SIG-M5 treated with dmso at 0.1 percent for 504 hours (cell line): Measurements from ENCODE around the gene HSD17B1.

Experiments used
- DNase-seq: peaks from one replicate; lab custom pipeline; 2025; ENCODE audit not compliant: unreplicated experiment; lab: John Stamatoyannopoulos, UW

HSD17B1 gene

GRCh38 chr17:42566215-42566882 lies 13.6 kb downstream of the HSD17B1 start:
- DNase-seq, result no peak

- peak; percentile 87 for DNase-seq
Observed at GRCh38 chr17:42566883-42567573, 14.3 kb downstream of the HSD17B1 start, which contains the start of gene MLX. Gene MLX (plus strand): TSS chr17:42567100. CDS start chr17:42567125, 25 bp downstream.

GRCh38 chr17:42568341-42569111 lies 15.8 kb downstream of the HSD17B1 start:
- no peak for DNase-seq

GRCh38 chr17:42571435-42572225 lies 18.9 kb downstream of the HSD17B1 start:
- DNase-seq, result no peak

- DNase-seq, result no peak
Observed at GRCh38 chr17:42573095-42573494, 20.4 kb downstream of the HSD17B1 start.

- no peak for DNase-seq
Observed at GRCh38 chr17:42574463-42574862, 21.7 kb downstream of the HSD17B1 start.

- DNase-seq, result no peak
Observed at GRCh38 chr17:42577140-42577531, 24.4 kb downstream of the HSD17B1 start.

- peak; percentile 98 for DNase-seq
Observed at GRCh38 chr17:42577532-42578281, 25.0 kb downstream of the HSD17B1 start, which contains the start of gene PSMC3IP. Gene PSMC3IP (minus strand): TSS chr17:42577729. CDS start chr17:42577686, 43 bp downstream.

- peak; percentile 89 for DNase-seq
Observed at GRCh38 chr17:42578282-42578869, 25.7 kb downstream of the HSD17B1 start.

GRCh38 chr17:42579794-42580551 lies 27.2 kb downstream of the HSD17B1 start:
- DNase-seq, result peak; percentile 45

- DNase-seq, result no peak
Observed at GRCh38 chr17:42581744-42582270, 29.1 kb downstream of the HSD17B1 start.

- DNase-seq, result peak; percentile 54
Observed at GRCh38 chr17:42584880-42585279, 32.2 kb downstream of the HSD17B1 start.

- DNase-seq, result no peak
Observed at GRCh38 chr17:42585353-42585752, 32.6 kb downstream of the HSD17B1 start.

- no peak for DNase-seq
Observed at GRCh38 chr17:42586514-42587230, 33.9 kb downstream of the HSD17B1 start.

GRCh38 chr17:42590886-42591285 lies 38.2 kb downstream of the HSD17B1 start:
- DNase-seq, result no peak

- DNase-seq, result no peak
Observed at GRCh38 chr17:42591411-42591810, 38.7 kb downstream of the HSD17B1 start.

GRCh38 chr17:42596386-42596785 lies 43.7 kb downstream of the HSD17B1 start:
- no peak for DNase-seq

GRCh38 chr17:42598905-42599304 lies 46.2 kb downstream of the HSD17B1 start:
- DNase-seq, result no peak
